IPS-NIHi11 (cell line): ENCODE data around the gene CABLES1.
"Not testable (repeated sequence)": the region's sequence is repeated elsewhere in the genome, so short reads cannot be mapped to it uniquely, and the experiment has no call there.

ENCODE experiments used
- DNase-seq: peaks from one replicate; pipeline ENCODE4 v3.0.0; 2012; ENCODE audit warnings: mixed read lengths, low spot score

Gene CABLES1

DNA sequence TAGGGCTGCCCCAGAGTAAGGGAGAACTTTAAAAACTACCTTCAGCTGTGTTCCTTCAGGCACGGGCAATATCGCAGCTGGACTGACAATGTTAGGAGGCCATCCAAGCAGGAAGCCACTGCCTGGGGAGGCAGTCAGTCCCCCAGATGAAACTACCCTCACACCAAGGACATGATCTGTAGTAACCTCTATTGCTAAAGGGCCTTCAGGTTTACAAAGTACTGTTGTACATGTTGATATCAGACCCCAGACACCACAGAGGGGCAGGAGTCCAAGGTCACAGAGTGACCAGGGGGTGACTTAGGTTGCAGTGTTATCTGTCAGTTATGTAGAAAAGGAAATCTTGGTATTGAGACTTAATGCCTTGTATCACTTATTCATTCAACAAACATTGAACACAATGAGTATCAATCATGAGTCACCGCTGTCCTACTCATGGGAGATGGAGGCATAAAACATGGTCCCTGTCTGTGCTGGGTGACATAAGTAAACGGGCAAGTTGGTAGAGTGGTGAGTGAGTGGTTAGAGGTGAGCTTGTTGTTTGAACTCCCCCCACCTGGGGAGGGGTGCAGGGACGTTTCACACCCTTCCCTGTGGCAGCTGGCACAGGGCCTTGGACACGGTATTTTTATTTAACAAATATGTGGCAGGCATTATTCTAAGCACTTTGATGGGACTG, 7.1 kb downstream of the CABLES1 start:
- DNase-seq = no peak

DNA sequence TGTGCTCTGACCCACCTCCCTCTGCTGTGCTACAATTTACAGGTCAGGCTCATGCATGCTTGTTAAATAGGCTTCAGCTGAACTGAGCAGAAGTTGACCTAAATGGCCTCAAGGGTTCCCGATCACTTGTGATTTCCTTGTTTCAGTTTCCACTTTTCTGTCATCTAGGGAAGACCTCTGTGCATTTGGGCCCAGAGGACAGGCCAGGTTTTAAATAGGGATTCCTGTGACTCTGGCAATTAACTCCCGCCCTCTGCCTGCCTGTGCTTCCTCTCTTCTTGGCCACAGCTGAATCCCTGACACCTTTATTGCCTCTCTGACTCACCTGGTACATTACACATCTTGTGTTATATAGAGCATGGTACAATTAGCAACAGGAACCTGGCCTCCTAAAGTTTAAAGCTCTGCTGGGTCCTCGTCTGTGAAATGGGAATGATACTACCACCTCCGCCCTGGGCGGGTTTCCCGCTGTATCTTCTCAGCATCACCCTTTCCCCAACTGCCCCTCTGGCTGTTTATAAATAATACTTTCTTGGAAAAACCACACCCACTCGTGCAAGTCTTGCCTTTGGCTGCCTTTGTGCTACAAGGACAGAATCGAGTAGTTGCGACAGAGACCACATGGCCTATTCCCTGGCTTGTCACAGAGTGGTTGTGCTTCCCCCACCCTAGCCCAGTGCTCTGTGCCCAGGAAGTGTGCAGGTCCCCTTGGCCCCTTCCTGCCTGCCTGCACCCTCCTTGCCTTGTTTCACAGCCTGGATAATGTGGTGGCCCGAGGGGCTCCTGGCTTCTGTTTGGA, 7.9 kb downstream of the CABLES1 start:
- DNase-seq = no peak

DNA sequence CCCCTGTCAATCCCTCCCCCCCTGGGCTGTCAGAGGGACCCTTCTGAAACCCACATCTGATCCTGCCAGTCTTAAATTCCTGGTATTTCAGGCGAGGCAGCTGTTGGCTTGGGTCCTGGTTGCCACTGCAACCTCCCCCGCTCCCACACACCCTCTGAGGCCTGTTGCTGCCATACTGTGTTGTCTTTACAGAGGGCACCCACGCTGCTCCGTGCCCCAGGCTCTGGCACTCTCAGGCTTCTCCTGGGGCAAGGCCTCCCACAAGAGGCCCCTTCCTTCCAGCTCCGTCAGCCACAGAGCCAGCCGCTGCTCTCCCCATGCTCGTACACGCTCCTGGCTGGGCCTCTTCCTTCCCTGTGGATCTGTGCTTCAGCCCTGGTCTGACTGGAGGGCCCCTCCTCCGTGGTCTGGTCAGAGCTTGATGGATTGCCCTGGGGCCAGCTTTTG, 8.6 kb downstream of the CABLES1 start:
- no peak for DNase-seq

GRCh38 chr18:23144640-23145039, 9.4 kb downstream of the CABLES1 start:
- DNase-seq = no peak

GRCh38 chr18:23145621-23146020, 10.3 kb downstream of the CABLES1 start:
- no peak for DNase-seq

DNA sequence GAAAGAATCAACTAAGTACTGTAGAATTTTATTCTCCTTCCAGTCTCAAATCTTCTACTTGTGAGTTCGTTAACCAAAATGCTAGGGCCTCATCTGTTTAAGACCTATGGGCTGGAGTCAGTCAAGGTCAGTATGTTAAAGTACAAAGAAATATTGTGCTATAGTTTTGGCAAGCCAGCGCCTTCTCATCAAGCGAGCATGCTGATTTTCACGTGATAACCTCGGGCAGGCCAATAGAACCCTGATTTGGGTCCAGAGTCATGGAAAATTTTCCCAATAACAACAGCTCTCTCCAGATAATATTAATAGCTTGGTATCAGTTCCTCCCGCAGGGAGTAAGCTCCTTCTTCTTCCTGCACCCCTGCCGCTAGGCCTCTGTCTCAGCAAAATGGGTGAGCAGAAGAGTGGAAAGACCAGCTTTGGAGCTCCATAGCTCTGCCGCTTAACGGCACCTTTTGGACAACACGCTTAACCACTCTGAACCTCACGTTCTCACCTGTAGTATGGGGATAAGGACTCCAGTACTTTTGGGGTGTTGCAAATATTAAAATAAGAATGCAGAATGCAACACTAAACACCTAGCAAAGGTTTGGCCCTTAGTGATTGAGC, 11.7 kb downstream of the CABLES1 start:
- DNase-seq = no peak

- DNase-seq = no peak
Observed at GRCh38 chr18:23148382-23148781, 13.1 kb downstream of the CABLES1 start.

DNA sequence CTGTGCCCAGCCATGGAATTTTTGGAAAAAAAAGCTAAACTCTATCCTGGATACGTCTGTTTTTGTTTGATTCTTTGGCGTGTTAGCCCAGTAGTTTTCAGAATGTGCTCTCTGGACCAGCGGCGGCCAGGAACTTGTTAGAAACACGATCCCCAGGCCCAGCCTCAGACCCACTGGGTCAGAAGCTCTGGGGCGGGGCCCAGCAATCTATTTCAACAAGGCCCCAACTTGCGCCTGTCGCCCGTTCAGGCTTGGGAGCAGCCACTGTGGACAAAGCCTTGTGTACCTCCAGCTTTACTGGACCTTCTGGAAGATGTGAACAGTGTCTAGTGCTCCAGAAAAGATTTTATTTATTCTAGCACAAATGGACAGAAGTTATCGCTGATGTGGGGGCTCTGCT, 14.3 kb downstream of the CABLES1 start:
- no peak for DNase-seq

DNA sequence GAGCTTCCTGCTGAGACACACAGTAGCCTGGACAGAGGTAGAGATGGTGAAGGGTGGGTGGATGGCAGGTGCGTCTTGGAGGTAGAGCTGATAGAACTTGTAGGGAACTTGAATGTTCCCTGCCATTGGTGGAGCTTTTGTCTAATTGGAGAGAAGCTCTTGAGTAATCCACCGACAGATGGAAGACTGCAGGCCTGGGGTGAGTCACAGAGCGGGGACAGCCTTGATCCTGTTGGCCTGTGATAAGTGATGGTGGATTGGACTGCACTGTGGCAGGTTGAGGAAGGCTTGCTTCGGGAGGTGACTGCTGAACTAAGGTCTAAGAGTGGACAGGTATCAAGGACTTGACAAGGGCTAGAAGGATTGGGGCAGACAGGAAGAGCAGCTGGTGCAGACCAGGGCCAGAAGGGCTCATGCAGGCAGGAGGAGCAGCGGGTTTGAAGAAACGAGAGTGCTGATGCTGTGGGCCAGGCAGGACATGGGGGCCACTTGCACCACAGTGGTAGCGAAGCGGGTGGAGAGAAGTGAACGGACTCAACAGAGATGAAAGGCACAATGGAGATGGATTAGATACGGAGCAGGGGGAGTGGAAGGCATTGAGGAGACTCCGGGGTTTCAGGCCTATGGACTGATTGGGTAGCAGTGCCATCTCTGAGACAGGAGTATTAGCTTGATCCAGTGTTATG, 16.3 kb downstream of the CABLES1 start:
- no peak for DNase-seq

DNA sequence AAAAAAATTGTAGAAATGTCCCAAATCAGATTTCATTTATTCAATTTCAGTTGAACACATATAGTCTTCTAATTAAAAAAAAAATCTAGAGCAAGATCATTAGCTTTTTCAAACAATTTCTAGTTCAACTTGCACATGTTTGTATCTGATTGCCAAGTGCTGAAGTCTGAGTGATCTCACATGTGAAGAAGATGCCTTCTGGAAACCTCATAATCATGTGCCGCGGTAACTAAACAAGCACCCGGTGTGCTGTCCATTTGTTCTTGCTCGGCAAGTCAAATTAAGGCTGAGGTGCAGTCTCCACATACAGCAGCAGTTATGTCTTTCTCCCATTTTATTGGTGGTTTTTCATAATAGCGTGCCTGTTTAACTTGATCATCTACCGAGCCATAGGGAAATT, 18.7 kb downstream of the CABLES1 start:
- no peak for DNase-seq

DNA sequence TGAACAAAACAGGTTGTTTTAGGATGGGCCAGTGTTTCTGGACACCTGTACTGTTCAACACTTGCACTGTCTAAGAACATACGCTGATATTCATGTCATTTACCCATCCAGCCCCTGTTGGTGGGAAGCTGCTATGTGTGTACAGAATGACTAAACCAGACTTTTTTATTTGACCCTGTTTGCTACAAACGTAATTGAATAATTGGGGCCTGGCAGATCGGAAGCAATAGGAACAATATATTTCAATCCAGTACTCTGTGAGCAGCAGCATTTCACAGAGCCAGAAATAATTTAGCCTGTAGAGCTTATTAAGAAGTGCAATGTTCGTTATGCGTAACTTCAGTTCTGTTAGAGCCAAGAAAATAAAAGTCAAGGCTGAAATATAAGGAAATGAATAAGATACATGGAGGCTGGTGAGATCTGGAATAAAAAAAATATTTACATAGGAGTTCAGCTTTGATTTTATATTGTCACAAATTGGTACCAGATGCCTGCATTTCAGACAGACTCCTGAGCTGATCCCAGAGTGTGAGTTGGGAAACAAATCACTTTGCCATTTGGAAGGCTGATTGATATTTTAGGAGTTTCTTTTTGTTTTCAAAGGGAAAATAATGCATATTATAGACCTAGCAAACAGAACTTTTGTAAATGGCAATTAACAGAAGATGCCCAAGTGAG, 19.7 kb downstream of the CABLES1 start:
- no peak for DNase-seq

- no peak for DNase-seq
Observed at GRCh38 chr18:23155537-23155936, 20.3 kb downstream of the CABLES1 start.

DNA sequence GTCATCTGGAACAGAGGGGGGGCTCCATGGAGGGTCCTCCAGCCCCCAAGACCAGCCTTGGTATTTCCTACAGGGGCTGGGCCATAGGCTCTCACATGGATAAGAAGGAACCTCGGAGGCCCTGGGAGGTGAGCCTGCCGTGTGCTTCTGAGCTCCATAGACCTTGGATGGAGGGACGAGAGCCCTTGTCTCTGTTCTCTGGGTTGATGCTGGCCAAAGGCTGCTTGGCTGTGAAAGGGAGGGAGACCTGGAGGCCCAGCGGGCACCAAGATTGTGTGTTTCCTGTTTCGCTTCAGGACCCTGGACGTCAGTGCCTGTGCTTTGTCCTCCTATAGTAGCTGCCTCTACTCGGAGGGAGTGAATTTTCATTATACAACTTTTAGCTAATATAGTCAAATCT, 20.8 kb downstream of the CABLES1 start:
- DNase-seq = no peak

- DNase-seq = no peak
Observed at GRCh38 chr18:23158058-23158457, 22.8 kb downstream of the CABLES1 start.

DNA sequence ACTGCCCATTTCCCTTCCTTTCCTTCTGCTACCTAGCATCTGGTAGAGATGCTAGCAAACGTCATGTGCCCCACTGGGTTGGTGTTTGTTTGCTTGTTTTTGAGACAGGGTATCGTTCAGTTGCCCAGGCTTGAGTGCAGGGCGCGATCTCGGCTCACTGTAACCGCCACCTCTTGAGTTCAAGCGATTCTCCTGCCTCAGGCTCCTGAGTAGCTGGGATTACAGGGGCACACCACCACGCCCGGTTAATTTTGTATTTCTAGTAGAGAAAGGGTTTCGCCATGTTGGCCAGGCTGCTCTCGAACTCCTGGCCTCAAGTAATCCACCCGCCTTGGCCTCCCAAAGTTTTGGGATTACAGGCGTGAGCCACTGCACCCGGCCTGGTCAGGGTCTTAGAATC, 23.6 kb downstream of the CABLES1 start:
- DNase-seq = not testable (repeated sequence)

DNA sequence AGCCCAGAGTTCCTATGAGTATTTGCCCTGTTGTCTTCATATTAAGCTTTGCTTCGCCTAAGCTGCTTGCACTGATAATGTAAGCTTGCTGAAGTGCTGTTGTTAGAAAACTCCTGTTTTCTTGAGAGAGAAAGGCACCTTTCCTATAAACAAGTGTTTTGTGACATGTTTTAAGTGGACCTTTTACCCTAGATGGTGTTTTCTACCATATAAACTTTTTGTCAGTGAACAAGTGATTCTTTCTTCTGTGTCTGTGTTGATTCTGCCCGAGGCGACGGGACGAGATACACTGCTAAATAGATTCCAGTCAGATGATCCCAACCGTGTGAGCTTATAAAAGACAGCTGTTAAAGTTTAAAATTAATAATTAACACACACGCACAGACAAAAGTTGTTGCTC, 24.1 kb downstream of the CABLES1 start:
- no peak for DNase-seq

- DNase-seq = no peak
Observed at GRCh38 chr18:23162473-23162872, 27.2 kb downstream of the CABLES1 start.

- no peak for DNase-seq
Observed at GRCh38 chr18:23163786-23164533, 28.7 kb downstream of the CABLES1 start.

GRCh38 chr18:23165271-23166068, 30.2 kb downstream of the CABLES1 start:
- no peak for DNase-seq

GRCh38 chr18:23166891-23167541, 31.7 kb downstream of the CABLES1 start:
- no peak for DNase-seq
